HG03342 (cell line): ENCODE results near the gene OR2A42.
"Not testable (repeated sequence)": the region's sequence is repeated elsewhere in the genome, so short reads cannot be mapped to it uniquely, and the experiment has no call there.

ENCODE experiments used
- ATAC-seq: cut with Tn5 transposase; IDR thresholded peaks from one replicate; pipeline ENCODE4 v1.9.1; 2021; ENCODE audit warnings: mild to moderate bottlenecking, moderate library complexity; ENCODE audit not compliant: unreplicated experiment

The OR2A42 gene

GRCh38 chr7:144223675-144224074 lies 15.7 kb downstream of the OR2A42 start:
- not testable (repeated sequence) for ATAC-seq

GRCh38 chr7:144220531-144220930 lies 18.9 kb downstream of the OR2A42 start:
- ATAC-seq, result not testable (repeated sequence)

- not testable (repeated sequence) for ATAC-seq
Observed at GRCh38 chr7:144219149-144219548, 20.3 kb downstream of the OR2A42 start.

DNA sequence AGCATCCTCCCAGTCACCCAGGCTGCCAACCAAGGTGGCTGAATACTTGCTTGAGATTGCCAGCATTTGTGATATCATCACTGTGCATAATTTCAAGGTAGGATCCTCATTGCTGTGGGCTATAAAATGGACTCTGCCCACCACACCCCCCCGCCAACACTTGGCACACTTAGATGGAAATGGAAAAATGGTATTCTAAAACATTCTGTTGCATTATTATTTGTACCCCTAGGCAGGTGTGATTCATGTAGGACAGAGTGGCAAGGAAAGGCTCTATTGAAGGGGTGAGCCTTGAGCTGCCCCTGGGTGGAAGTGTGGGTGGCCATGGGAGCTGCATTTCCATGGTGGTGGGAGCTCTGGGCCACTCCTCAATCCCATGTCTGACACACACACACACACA lies 20.8 kb downstream of the OR2A42 start:
- ATAC-seq, result not testable (repeated sequence)

GRCh38 chr7:144217200-144217599 lies 22.2 kb downstream of the OR2A42 start:
- not testable (repeated sequence) for ATAC-seq

GRCh38 chr7:144205306-144205705 lies 34.1 kb downstream of the OR2A42 start:
- ATAC-seq, result not testable (repeated sequence)

DNA sequence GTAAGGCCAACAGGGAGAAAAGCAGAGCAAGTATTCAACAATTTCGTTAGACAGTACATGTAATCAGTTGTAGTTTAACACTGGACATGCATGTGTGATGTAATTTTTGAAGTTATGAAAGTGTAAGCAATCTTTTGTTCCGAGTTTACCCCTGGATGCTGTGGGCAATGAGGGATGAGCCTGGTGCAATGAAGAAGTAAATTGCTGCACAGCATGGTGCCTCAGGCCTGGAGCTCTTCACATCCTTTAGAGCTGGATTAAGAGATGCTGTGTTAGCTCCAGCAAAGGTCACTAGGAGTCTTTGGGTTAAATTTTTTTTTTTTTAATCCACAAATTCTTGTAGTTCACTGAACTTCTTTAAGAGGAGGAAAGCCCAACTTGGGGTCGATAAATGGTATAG lies 36.3 kb downstream of the OR2A42 start:
- ATAC-seq, result not testable (repeated sequence)

DNA sequence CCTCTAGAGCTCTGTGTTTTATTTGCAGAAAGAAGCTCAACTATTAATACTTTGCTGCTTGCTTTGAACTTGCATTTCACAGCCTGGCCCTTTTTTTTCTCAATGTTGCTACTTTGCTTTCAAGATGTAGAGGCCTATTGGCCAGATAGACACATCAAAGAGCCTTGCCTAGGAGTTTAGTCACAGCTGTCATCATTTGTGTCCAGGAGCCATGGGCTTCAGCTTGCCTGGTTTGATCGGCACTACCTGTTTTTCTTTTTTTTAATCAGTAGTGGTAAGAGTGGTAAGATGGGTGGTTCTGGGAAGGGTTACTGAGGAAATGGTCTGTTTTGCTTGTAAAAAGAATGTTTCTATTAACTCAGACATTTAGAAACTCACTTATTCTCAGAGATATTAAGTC lies 37.4 kb downstream of the OR2A42 start:
- not testable (repeated sequence) for ATAC-seq

DNA sequence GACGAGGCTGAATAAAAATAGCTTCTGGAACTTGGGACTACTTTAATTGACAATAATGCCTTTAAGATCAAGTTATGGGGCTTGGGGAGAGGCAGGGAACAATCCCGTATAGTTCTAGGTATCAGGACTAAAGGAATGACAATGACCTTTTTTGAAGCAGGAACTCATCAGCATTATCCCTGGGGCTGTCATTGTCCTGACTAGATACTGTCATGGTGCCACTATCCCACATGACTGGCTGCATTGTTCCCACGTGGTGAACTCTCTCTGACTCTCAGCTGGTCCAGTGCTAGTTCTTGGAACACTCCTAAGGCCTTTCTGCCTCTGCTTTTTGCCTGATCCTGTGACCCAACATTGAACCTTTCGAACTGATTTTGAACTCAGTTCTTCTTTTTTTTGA lies 40.5 kb downstream of the OR2A42 start:
- not testable (repeated sequence) for ATAC-seq

- peak; percentile 74 for ATAC-seq
Observed at GRCh38 chr7:144195212-144195872, 44.1 kb downstream of the OR2A42 start, which contains the start of gene ARHGEF35. TSS of gene ARHGEF35 (minus strand) at chr7:144195833. CDS start at chr7:144188383, 7,450 bp downstream.

GRCh38 chr7:144194453-144194852 lies 45.0 kb downstream of the OR2A42 start:
- ATAC-seq, result not testable (repeated sequence)

DNA sequence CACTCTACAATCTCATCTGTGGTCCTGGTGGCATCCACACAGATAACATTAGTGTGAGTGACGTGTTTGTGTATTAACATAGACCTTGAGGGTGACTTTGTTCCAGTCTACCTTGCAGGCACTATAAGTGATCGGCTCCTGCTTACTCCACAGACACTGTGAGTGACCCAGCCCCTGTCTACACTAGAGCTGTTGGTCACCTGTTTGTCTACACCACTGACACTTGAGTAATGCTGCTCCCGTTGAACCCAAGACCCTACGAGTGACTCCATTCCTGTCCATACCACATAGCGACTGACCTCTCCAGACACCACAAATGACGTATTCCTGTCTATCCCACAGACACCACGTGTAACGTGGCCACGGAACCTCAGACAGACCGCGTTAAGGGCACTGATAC lies 45.6 kb downstream of the OR2A42 start:
- not testable (repeated sequence) for ATAC-seq

- not testable (repeated sequence) for ATAC-seq
Observed at GRCh38 chr7:144188578-144189171, 50.7 kb downstream of the OR2A42 start.

GRCh38 chr7:144187848-144188247 lies 51.6 kb downstream of the OR2A42 start:
- ATAC-seq, result not testable (repeated sequence)

- not testable (repeated sequence) for ATAC-seq
Observed at GRCh38 chr7:144183166-144183565, 56.2 kb downstream of the OR2A42 start, which contains the start of gene CTAGE4. TSS of gene CTAGE4 (plus strand) at chr7:144183466. CDS start at chr7:144183504, 38 bp downstream.

GRCh38 chr7:144179165-144179479 lies 60.3 kb downstream of the OR2A42 start:
- ATAC-seq, result not testable (repeated sequence)

DNA sequence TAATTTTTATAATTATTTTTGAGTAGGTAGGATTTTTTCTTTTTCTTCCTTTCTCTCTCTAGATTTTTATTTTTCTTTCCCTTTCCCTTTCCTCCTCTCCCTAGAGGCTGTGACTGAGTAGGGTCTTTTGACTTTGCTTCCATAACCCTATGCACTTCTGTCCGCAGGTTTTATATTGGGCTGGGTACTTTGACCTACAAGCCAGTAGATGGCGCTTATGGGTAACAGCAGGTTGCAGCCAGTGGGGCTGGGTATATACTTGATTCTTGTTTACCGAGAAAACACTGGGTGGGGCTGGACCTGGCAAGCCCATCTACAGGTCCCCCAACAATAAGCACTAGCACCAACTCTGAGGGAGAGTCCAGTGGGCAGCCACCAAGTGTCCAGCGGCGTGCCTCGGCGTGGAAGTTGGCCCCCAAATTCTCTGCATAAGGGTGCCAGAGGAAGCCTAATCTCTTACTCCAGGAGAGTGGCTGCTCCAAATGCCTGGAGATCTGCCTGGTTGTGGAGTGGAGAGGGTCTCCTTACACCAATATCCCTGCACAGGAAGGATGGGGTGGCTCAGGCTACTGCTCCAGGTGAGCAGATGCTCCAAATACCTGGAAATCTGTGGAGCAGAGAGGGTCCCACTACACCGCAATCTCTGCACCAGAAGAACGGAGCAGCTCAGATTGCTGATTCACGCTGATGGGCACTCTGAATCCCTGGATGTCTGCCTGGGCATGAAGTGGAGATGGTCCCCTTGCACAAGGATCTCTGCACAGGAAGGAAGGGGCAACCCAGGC lies 60.8 kb downstream of the OR2A42 start:
- ATAC-seq, result peak; percentile 98
